K562 (cell line): ENCODE results near the gene CORO6. TPM values are rescaled to one million over a fixed set of nuclear protein-coding genes. Genes with fewer than 3 reads are reported as not detected.

Experiments used
- ETS1 ChIP-seq: conservative IDR thresholded peaks from 2 replicates; pipeline ENCODE4 v1.6.1; 2011; ENCODE audit warnings: low read depth, mild to moderate bottlenecking, low read length; ENCODE audit not compliant: control insufficient read depth
- MAX ChIP-seq: sonication (generic); formaldehyde crosslinking; IDR thresholded peaks from 2 replicates; pipeline ENCODE4 v1.9.0; 2022; ENCODE audit warnings: mild to moderate bottlenecking, missing genetic modification reagents
- MCM5 ChIP-seq: fragments of 450-650 bp; IDR thresholded peaks from 2 replicates; pipeline ENCODE4 v1.6.1; 2016; ENCODE audit warnings: low read depth
- MNT ChIP-seq, 2 experiments: fragments of 450-650 bp; conservative IDR thresholded peaks; 2 replicates each; pipeline ENCODE4 v1.6.1; 2017; ENCODE audit warnings: mild to moderate bottlenecking in 2 of 2, moderate library complexity in 2 of 2
- SMAD4 ChIP-seq: fragments of 250-450 bp; sonication (Bioruptor Pico); conservative IDR thresholded peaks from 2 replicates; pipeline ENCODE4 v1.8.0; 2021; ENCODE audit warnings: inconsistent platforms, mild to moderate bottlenecking, moderate library complexity
- TBL1XR1 ChIP-seq, 2 experiments: IDR thresholded peaks; 2 replicates each; pipeline ENCODE4 v1.6.1; 2012; ENCODE audit warnings: improper control_type of control experiment in 2 of 2, low read length in 2 of 2, mild to moderate bottlenecking in 1 of 2
- YY1 ChIP-seq, 3 experiments: IDR thresholded peaks; 2 replicates each; pipeline ENCODE4 v1.6.1; 2011; ENCODE audit warnings: low read length in 2 of 3, mild to moderate bottlenecking in 2 of 3, moderate library complexity in 2 of 3, borderline replicate concordance in 1 of 3, control low read depth in 1 of 3, low read depth in 1 of 3; ENCODE audit not compliant: insufficient read depth in 3 of 3, insufficient replicate concordance in 2 of 3, control insufficient read depth in 1 of 3, insufficient read length in 1 of 3; ENCODE audit errors: extremely low read depth in 1 of 3
- ZBTB11 ChIP-seq, 3 experiments: fragments of 200-800 bp in 1 of 3; fragments of 250-450 bp in 1 of 3; fragments of 450-650 bp in 1 of 3; sonication (Bioruptor Pico) in 1 of 3; sonication (Bioruptor generic) in 1 of 3; formaldehyde crosslinking in 1 of 3; IDR thresholded peaks; 2 replicates each; pipeline versions ENCODE4 v1.6.1 to v1.8.0; 2016 to 2022; ENCODE audit warnings: mild to moderate bottlenecking in 2 of 3, missing genetic modification characterization in 2 of 3, missing compliant biosample characterization in 1 of 3, moderate library complexity in 1 of 3
- ZBTB33 ChIP-seq: sonication (generic); formaldehyde crosslinking; IDR thresholded peaks from 2 replicates; pipeline ENCODE4 v1.8.1; 2023; ENCODE audit warnings: mild to moderate bottlenecking, missing genetic modification reagents
- ZNF23 ChIP-seq: fragments of 250-450 bp; sonication (Bioruptor Pico); IDR thresholded peaks from 2 replicates; pipeline ENCODE4 v1.4.0; 2020; ENCODE audit warnings: mild to moderate bottlenecking
- ZNF57 ChIP-seq: fragments of 450-650 bp; formaldehyde crosslinking; IDR thresholded peaks from 2 replicates; pipeline ENCODE4 v1.4.0; 2020; ENCODE audit warnings: mild to moderate bottlenecking, moderate library complexity
- ZNF639 ChIP-seq, 2 experiments: fragments of 200-800 bp in 1 of 2; sonication (Bioruptor generic) in 1 of 2; sonication (generic) in 1 of 2; formaldehyde crosslinking in 1 of 2; IDR thresholded peaks in 1 of 2; conservative IDR thresholded peaks in 1 of 2; 2 replicates each; pipeline versions ENCODE4 v1.5.0 to v1.6.1; 2016 to 2020; ENCODE audit warnings: missing compliant biosample characterization in 1 of 2, missing genetic modification characterization in 1 of 2, missing genetic modification reagents in 1 of 2
- polyA plus RNA-seq, 8 experiments: library from polyadenylated mRNA; depleted of rRNA in 4 of 8; stranded (reverse) in 5 of 8; unstranded in 3 of 8; fragments of >200 nt; fragmentation: Nextera tagmentation in 2 of 8; fragmentation: Illumina TruSeq in 1 of 8; extraction: Ambion mirVana in 2 of 8; extraction: Trizol in 1 of 8; gene quantifications; 2 replicates each; pipeline versions ENCODE4 v1.2.1 to v1.2.3, GENCODE V29; 2011 to 2014; ENCODE audit warnings: inconsistent platforms in 1 of 8, missing spikeins in 1 of 8
- total RNA-seq, 7 experiments: library from RNA; depleted of rRNA in 6 of 7; stranded (reverse); fragments of >200 nt in 6 of 7; fragmentation: Illumina TruSeq in 2 of 7; extraction: Trizol in 2 of 7; gene quantifications; 2 replicates each; pipeline versions ENCODE4 v1.2.1 to v1.2.3, GENCODE V29; 2011 to 2021; ENCODE audit warnings: low replicate concordance in 1 of 7

The CORO6 gene
- total and polyA plus RNA-seq, 9 of the 15 experiments (the other 6 are each of a cell fraction or from before 2014, with no cell fraction given) = 0.04 to 11.9 (median 2.4) TPM

- TF ChIP-seq TBL1XR1 (IDR thresholded peaks at IDR 0.05; ENCODE audit: low read length in 2 of 2) (no peak), ZBTB33 (CRISPR knock-in tag) (no peak), ZNF57 (CRISPR knock-in tag) (no peak), ZNF23 (CRISPR knock-in tag) (no peak), ETS1 (peak; percentile 62; the same call in 1 of the 2 replicates), MNT (conservative IDR thresholded peaks at IDR 0.05) (peak; percentile 54 to 65), YY1 (IDR thresholded peaks at IDR 0.05; ENCODE audit: borderline replicate concordance in 1 of 3, control insufficient read depth in 1 of 3, extremely low read depth in 1 of 3, insufficient read depth in 3 of 3, insufficient read length in 1 of 3, insufficient replicate concordance in 2 of 3, low read depth in 1 of 3, low read length in 2 of 3) (peak in 1 of 3 experiments; percentile 19), SMAD4 (0 out of 2 replicates have a peak, but pooled peaks have one; percentile 35), MCM5 (no peak), ZNF639 (CRISPR knock-in tag; conservative IDR thresholded peaks at IDR 0.05 in 1 of 2, IDR thresholded peaks at IDR 0.05 in 1 of 2) (peak; percentile 37 to 97; a peak in 2 of 4 replicates), ZBTB11 (CRISPR knock-in tag; IDR thresholded peaks at IDR 0.05) (0 out of 6 replicates have a peak, but pooled peaks of 1 of the 3 experiments have one; percentile 31), MAX (CRISPR knock-in tag) (peak; percentile 55; the same call in 1 of the 2 replicates)
Observed at GRCh38 chr17:29593591-29594518, 28.9 kb downstream of the CORO6 start (continued).
